ENCODE results near the gene SMAD9. TPM values are rescaled to one million over a fixed set of nuclear protein-coding genes. Genes with fewer than 3 reads are reported as not detected.

SMAD9 gene
- total and polyA plus RNA-seq, 8 donors: 0.32 to 1.6 (median 1.0) TPM

DNA sequence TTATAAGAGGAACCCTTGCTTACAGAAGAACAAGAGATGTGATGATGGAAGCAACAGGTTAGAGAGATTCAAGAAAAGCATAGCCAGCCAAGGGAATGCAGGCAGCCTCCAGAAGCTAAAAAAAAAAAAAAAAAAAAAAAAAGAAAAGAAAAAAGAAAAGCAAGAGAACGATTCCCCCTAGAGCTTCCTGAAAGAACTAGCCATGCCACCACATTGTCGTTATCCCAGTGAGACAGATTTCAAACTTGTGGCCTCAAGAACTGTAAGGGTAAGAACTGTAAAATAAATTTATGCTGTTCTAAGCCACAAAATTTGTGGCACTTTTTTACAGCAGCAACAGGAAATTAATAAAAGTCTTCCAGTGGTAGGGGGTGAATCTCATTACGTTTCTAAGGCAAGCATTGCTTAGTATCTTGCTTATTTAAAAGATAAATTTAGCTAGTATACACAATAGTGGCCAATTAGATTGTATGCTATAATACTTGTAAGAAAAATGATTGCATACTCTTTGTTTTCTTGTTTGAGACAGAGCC is 79.3 kb downstream of the SMAD9 start:
- no peaks in the 10 kb centered on the region for H3K36me3 ChIP-seq
- no peak for ATAC-seq
- H3K27ac ChIP-seq: no peak overlapping the region
- intact Hi-C loops (cut with DNase I): no loop called here
- TF ChIP-seq, protein P1, sequence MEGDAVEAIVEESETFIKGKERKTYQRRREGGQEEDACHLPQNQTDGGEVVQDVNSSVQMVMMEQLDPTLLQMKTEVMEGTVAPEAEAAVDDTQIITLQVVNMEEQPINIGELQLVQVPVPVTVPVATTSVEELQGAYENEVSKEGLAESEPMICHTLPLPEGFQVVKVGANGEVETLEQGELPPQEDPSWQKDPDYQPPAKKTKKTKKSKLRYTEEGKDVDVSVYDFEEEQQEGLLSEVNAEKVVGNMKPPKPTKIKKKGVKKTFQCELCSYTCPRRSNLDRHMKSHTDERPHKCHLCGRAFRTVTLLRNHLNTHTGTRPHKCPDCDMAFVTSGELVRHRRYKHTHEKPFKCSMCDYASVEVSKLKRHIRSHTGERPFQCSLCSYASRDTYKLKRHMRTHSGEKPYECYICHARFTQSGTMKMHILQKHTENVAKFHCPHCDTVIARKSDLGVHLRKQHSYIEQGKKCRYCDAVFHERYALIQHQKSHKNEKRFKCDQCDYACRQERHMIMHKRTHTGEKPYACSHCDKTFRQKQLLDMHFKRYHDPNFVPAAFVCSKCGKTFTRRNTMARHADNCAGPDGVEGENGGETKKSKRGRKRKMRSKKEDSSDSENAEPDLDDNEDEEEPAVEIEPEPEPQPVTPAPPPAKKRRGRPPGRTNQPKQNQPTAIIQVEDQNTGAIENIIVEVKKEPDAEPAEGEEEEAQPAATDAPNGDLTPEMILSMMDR (IDR thresholded peaks at IDR 0.05): no peak
- 56 to 66% methylated on average over 3 of the region's 3 CpGs for WGBS, 2 donors
- FAIRE-seq: no peak
- H3K4me1 ChIP-seq: no peaks in the 10 kb centered on the region
- no peak for DNase-seq
- no peak overlapping the region for H3K4me3 ChIP-seq
- H3K27me3 ChIP-seq: no peaks in the 10 kb centered on the region
- H3K9me3 ChIP-seq: no peaks in the 10 kb centered on the region

DNA sequence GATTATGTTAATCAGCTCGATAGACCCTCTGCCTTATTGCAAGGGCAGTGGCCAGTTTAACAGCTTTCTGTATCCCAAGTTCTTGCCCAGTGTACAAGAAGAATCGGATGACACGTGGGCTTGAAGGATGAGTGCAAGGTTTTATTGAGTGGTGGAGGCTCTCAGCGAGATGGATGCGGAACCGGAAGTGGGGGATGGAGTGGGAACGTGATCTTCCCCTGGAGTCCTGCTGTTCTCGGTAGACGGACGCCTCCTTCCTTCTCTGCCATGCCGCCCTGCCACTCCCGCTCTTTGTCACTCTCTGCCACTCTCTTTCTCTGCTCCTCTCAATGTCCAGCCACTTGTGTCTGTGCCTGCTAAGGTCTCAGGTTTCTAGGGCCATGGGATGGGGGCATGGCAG is 80.1 kb downstream of the SMAD9 start:
- ATAC-seq: no peak
- DNase-seq: no peak
- no peaks in the 10 kb centered on the region for H3K36me3 ChIP-seq
- TF ChIP-seq, protein P1 (IDR thresholded peaks at IDR 0.05): no peak
- no peak overlapping the region for H3K4me3 ChIP-seq
- WGBS, 2 donors: 90 to 93% methylated on average over 12 of the region's 12 CpGs
- no peaks in the 10 kb centered on the region for H3K9me3 ChIP-seq
- FAIRE-seq: no peak
- H3K4me1 ChIP-seq: no peaks in the 10 kb centered on the region
- H3K27ac ChIP-seq: no peak overlapping the region
- intact Hi-C loops (cut with DNase I): no loop called here
- no peaks in the 10 kb centered on the region for H3K27me3 ChIP-seq

DNA sequence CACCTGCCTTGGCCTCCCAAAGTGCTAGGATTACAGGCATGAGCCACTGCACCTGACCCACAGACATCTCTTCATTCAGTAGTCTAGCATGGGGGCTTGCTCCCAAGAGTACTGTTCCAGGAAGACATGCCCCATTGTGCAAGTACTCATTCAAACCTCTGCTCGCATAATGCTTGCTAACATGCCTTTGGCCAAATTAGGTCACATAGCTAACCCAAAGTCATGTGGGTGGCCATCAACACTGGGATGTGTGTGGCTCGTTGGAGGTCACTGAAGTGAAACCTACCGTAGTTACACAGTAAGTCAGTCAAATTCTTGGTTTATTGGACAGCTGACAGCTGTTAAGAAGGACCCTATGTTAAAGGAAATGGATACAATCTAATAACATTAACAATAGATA is 80.8 kb downstream of the SMAD9 start:
- Histone ChIP-seq H3K36me3 (no peaks in the 10 kb centered on the region), H3K27ac (no peak overlapping the region), H3K9me3 (no peaks in the 10 kb centered on the region), H3K27me3 (no peaks in the 10 kb centered on the region), H3K4me1 (no peaks in the 10 kb centered on the region), H3K4me3 (no peak overlapping the region)
- WGBS, 2 donors: 85 to 87% methylated on average over 3 of the region's 3 CpGs
- no peak for ATAC-seq
- no peak for DNase-seq
- FAIRE-seq: no peak
- TF ChIP-seq, protein P1 (IDR thresholded peaks at IDR 0.05): no peak
- intact Hi-C loops (cut with DNase I): no loop called here

DNA sequence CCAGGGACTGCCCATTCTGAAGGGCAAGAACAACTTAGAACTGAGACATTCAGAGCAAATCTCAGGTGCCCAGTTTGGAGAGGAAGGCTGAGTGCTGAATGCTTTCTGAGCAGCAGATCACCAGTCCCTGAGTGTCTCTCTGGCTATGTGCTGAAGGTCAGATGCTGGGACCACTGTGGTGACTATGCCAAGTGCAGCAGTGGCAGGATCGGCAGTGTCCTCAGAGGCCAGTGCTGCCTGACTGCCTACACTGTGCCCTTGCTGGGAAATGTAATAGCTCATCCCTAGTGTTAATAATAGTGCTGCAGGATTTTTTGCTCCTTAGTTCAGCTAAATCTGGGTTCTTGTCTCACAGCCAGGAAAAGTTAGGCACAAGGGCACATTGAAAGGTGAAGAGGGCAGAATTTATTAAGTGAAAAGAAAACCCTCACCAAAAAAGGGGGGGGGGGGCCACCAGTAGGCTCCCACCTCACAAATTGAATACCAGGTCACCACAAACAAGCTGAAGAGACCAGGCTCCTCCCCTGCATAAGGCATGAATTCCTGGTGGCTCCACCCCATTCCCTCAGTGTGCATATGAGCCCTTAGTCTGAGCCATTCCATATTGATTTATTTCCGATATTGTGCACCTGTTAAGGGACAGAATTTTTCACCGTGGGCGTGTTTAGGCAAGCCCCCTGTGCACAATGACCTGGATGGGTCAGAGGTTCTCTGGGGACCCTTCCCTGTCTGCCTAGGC is 82.5 kb downstream of the SMAD9 start:
- Histone ChIP-seq H3K9me3 (no peaks in the 10 kb centered on the region), H3K4me3 (no peak overlapping the region), H3K27ac (no peak overlapping the region), H3K36me3 (no peaks in the 10 kb centered on the region), H3K27me3 (no peaks in the 10 kb centered on the region), H3K4me1 (no peaks in the 10 kb centered on the region)
- TF ChIP-seq, protein P1 (IDR thresholded peaks at IDR 0.05): no peak
- DNase-seq (no peak), ATAC-seq (no peak), FAIRE-seq (no peak)
- intact Hi-C loops (cut with DNase I): no loop called here
- WGBS, 2 donors: 52 to 56% methylated on average over 4 of the region's 4 CpGs

DNA sequence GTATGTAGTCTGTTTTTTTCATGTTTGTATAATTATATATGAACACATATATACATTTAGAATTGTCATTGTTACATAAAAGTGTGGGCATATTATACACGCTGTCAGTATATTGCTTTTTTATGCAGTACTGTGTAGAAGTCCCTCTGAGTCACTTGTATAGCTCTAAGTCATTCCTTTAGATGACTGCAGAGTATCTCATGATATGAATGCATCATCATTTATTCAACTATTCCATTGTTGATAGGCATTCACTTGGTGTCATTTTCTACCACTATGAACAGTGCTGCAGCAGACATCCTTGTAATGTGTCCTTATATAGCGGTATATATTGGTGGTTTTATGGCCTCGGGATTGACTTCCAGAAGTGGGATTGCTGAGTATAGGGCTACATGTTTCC is 85.7 kb downstream of the SMAD9 start:
- H3K4me1 ChIP-seq: no peaks in the 10 kb centered on the region
- WGBS, 2 donors: 96 to 98% methylated on average over 3 of the region's 3 CpGs
- DNase-seq (no peak), ATAC-seq (no peak), FAIRE-seq (no peak)
- TF ChIP-seq, protein P1 (IDR thresholded peaks at IDR 0.05): no peak
- H3K27me3 ChIP-seq: no peaks in the 10 kb centered on the region
- H3K9me3 ChIP-seq: no peaks in the 10 kb centered on the region
- no peak overlapping the region for H3K4me3 ChIP-seq
- H3K36me3 ChIP-seq: no peaks in the 10 kb centered on the region
- H3K27ac ChIP-seq: no peak overlapping the region
- intact Hi-C loops (cut with DNase I): no loop called here
